HAP-1 (cell line): ENCODE data around the gene TMEM40.

Source experiments
- DNase-seq, 2 experiments: peaks; one replicate each; pipeline ENCODE4 v3.0.0-alpha.2; 2016 to 2020; ENCODE audit warnings: low spot score in 2 of 2
- H3K27me3 ChIP-seq: fragments of 250-450 bp; sonication (Bioruptor Pico); 2 replicates; pipeline ENCODE4 v1.5.1; 2020; ENCODE audit warnings: low read depth, mild to moderate bottlenecking, moderate library complexity
- H3K36me3 ChIP-seq: fragments of 250-450 bp; sonication (Bioruptor Pico); replicated peaks from 2 replicates; pipeline ENCODE4 v1.5.1; 2020; ENCODE audit warnings: mild to moderate bottlenecking
- H3K4me1 ChIP-seq: fragments of 250-450 bp; sonication (Bioruptor Pico); 2 replicates; pipeline ENCODE4 v1.5.1; 2020; ENCODE audit warnings: mild to moderate bottlenecking
- H3K4me3 ChIP-seq: fragments of 250-450 bp; sonication (Bioruptor Pico); 2 replicates; pipeline ENCODE4 v1.5.1; 2020; ENCODE audit warnings: mild to moderate bottlenecking, moderate library complexity
- H3K9me3 ChIP-seq: fragments of 250-450 bp; sonication (Bioruptor Pico); 2 replicates; pipeline ENCODE4 v1.5.1; 2020; ENCODE audit warnings: mild to moderate bottlenecking, moderate library complexity
- in situ Hi-C: fragments of 300-500 bp; cut with MboI; formaldehyde crosslinking; loops from 3 replicates; pipeline ENCODE4 v1.14.3; 2020; ENCODE audit warnings: low sequenced_read_pairs, inconsistent platforms, mixed read lengths

Gene TMEM40

DNA sequence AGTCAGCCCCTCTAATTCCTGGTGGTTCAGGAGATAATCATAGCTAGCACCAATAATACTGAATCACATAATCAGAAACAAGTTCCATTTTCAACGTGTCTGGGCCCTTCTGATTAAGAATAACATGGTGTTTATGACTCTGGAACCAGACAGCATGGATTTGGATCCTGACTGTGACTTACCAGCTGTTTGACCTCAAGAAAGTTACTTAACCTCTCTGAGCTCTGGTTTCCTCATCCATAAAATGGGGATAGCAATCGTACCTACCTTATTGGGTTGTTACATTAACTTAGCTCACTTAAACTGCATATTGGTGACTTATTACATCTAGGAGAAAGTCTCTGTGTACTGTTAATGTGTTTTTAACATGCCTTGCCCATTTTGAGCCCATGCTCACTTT, 10.7 kb upstream of the TMEM40 start:
- Histone ChIP-seq H3K4me3 (no peak overlapping the region), H3K27me3 (peaks cover 5% of the 10 kb centered on the region; the same call in 1 of the 2 replicates), H3K36me3 (no peaks in the 10 kb centered on the region), H3K4me1 (no peaks in the 10 kb centered on the region), H3K9me3 (no peaks in the 10 kb centered on the region)
- in situ Hi-C loops = no loop called here
- DNase-seq = no peak

DNA sequence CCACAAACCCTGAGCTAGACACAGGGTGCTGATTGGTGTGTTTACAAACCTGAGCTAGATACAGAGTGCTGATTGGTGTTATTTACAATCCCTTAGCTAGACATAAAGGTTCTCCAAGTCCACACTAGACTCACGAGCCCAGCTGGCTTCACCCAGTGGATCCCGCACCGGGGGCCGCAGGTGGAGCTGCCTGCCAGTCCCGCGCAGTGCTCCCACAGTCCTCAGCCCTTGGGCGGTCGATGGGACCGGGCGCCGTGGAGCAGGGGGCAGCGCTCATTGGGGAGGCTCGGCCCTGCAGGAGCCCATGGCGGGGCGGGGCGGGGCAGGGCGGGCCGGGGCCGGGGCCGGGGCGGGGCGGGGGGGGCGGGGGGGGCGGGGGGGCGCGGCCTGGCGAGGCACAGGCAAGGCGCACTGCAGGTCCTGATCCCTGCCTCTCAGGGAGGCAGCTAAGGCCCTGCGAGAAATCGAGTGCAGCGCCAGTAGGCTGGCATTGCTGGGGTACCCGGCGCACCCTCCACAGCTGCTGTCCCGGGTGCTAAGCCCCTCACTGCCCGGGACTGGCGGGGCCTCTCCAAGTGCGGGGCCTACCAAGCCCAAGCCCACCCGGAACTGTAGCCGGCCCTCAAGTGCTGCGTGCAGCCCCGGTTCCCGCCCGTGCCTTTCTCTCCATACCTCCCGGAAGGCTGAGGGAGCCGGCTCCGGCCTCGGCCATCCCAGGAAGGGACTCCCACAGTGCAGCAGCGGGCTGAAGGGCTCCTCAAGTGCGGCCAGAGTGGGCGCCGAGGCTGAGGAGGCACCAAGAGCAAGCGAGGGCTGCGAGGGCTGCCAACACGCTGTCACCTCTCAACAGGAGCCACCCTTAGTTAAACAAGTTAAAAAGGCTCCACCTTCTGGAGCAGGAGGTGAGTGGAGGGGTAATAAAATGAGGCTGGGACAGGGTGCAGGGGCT, 9.8 kb upstream of the TMEM40 start:
- H3K27me3 ChIP-seq = peaks cover 5% of the 10 kb centered on the region; the same call in 1 of the 2 replicates
- no peak for DNase-seq
- no peak overlapping the region for H3K4me3 ChIP-seq
- H3K36me3 ChIP-seq = no peaks in the 10 kb centered on the region
- H3K9me3 ChIP-seq = no peaks in the 10 kb centered on the region
- H3K4me1 ChIP-seq = no peaks in the 10 kb centered on the region
- in situ Hi-C loops = no loop called here

DNA sequence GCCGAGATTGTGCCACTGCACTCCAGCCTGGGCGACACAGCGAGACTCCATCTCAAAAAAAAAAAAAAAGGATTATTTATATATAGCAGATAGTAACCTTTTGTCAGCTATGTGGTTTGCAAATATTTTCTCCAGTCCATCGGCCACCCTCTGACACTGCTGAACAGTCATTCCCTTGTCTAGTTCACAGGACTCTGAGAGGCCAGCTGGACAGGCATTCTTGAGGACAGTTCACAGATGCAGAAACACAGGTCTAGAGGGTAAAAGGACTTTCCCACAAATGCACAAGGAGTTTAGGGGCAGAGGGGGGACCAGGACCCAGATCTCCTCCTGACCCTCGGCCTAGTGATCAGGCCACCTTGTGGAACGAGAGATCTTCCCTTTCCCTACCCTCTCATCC, 7.5 kb upstream of the TMEM40 start:
- DNase-seq = no peak
- Histone ChIP-seq H3K4me1 (no peaks in the 10 kb centered on the region), H3K4me3 (no peak overlapping the region), H3K9me3 (no peaks in the 10 kb centered on the region), H3K27me3 (0 out of 2 replicates have a peak, but pooled peaks cover 2% of the 10 kb centered on the region), H3K36me3 (no peaks in the 10 kb centered on the region)
- in situ Hi-C loops = no loop called here

DNA sequence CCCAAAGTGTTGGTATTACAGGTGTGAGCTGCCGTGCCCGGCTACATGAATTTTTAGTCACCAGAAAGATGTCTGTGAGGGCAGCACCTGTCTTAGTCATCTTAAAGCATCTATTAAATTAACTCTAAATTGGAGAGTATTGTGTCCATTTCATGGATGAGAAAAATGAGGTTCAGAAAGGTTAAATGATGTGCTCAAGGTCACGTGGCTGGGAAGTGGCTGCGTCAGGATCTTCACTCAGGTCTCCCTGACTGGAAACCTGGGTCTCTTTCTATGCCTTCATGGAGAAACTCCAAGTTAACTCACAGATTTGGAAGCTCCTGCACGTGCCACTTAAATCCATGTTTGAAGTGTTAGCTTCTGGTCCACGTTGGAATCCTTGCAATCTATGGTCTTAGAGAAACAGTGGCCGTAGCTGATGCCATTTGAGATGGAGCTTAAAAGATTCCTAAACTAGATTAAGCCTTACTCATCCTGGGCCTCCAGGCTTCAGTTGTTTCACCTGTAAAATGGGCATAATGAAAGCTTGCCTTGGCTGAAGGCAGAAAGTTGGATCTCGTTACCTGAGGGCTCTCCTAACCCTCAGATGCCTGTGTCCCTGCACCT, 5.2 kb upstream of the TMEM40 start:
- DNase-seq = no peak
- in situ Hi-C loops = no loop called here
- H3K27me3 ChIP-seq = 0 out of 2 replicates have a peak, but pooled peaks cover 2% of the 10 kb centered on the region

DNA sequence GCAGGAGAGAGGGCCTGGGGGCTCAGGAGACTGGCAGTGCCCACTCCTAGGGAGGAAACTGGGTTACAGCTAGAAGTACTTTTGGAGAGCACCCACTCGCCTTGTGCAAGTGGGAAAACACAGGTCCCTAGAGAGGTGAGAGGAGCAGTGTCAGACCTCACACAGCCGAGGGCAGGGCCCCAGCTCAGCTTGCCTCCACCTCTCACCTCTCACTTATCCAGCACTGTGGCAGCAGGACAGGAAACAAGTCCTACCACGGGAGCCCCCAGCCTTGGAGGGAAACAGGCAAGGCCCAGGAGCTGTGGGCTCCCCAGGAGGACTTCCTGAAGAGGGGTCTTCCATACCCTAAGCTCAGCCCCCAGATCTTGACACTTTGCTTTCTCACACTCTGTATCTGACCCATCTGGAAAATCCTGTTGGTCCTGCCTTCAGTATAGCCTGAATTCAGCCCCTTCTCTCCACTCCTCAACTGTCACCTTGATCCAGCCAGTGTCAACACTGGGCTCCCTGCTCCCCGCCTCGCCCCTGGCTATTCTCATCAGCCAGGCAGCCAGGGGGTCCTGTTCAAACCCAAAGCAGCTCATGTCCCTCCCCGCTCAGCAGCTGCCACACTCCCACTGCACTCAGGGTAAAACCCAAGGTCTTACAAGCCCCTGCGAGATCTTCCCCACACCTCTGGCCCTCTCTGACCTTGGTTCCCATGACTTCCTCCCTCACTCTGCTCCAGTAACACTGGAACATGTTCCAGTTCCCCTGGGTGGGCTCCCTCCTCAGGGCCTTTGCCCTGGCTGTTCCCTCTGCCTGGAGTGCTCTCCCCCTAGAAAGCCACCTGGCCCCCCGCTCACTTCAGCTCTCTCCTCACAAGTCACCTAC, 870 bp upstream of the TMEM40 start:
- H3K4me1 ChIP-seq = no peaks in the 10 kb centered on the region
- H3K9me3 ChIP-seq = no peaks in the 10 kb centered on the region
- DNase-seq = no peak
- in situ Hi-C loops = no loop called here
- H3K36me3 ChIP-seq = no peaks in the 10 kb centered on the region
- no peak overlapping the region for H3K4me3 ChIP-seq
- H3K27me3 ChIP-seq = 0 out of 2 replicates have a peak, but pooled peaks cover 2% of the 10 kb centered on the region

More for the DNA sequence above, 5.2 kb upstream of the TMEM40 start:
- H3K36me3 ChIP-seq = no peaks in the 10 kb centered on the region
- H3K4me3 ChIP-seq = no peak overlapping the region
- H3K9me3 ChIP-seq = no peaks in the 10 kb centered on the region
- no peaks in the 10 kb centered on the region for H3K4me1 ChIP-seq

DNA sequence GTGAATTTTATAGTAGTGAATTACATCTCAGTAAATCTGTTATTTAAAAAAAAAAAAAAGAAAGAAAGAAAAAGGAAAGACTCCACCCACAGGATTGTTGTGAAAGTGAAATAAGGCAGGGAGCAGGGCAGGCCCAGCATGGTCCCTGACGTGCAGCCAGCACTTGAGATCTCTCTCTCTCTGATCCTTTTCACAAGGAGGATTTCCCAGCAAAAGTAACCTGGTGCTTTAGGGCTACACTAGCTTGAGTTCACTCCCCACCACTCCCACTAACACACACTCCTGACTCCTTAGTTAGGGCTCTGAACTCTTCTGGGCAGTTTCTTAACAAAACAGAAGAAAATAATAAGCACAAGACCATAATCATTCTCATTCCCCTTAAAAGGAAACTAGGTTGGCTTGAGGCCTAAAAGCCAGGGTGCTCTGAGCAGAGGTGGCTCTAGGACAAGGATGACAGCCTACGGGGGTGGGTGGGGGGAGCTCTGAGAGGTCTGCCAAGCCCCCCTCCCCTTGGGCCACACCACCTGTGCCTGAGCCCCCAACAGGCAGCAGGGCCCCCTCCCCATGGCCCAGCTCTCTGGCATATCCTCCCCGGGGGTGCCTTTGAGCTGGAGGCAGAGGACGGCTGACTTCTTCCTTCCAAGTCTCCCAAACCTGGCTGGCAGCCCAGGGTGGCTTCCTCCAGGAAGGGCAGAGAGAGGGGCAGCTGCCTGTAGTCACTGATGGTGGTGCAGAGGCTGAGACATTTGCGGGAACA, 856 bp downstream of the TMEM40 start:
- Histone ChIP-seq H3K36me3 (no peaks in the 10 kb centered on the region), H3K4me1 (no peaks in the 10 kb centered on the region), H3K9me3 (no peaks in the 10 kb centered on the region), H3K27me3 (no peaks in the 10 kb centered on the region), H3K4me3 (no peak overlapping the region)
- DNase-seq = no peak
- in situ Hi-C loops = no loop called here

DNA sequence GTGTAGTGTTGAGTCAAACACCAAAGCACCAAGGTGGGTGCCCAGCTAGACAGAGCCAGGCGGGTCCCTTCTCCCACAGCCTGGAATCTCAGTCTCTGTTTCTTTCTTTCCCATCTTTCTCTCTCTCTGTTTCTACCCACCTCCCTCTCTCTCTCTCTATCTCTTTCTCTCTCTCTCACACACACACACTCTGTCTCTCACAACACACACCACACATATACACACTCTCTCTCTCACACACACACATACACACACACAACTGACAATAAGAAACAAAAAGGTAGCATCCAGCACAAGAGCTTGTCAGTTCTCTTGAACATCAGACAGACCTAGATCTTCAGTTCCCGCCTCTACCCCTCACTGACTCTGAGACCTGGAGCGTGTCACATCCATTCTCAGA, 2.4 kb downstream of the TMEM40 start:
- no peaks in the 10 kb centered on the region for H3K9me3 ChIP-seq
- in situ Hi-C loops = no loop called here
- H3K4me1 ChIP-seq = no peaks in the 10 kb centered on the region
- no peaks in the 10 kb centered on the region for H3K27me3 ChIP-seq
- H3K36me3 ChIP-seq = no peaks in the 10 kb centered on the region
- DNase-seq = no peak
- no peak overlapping the region for H3K4me3 ChIP-seq

DNA sequence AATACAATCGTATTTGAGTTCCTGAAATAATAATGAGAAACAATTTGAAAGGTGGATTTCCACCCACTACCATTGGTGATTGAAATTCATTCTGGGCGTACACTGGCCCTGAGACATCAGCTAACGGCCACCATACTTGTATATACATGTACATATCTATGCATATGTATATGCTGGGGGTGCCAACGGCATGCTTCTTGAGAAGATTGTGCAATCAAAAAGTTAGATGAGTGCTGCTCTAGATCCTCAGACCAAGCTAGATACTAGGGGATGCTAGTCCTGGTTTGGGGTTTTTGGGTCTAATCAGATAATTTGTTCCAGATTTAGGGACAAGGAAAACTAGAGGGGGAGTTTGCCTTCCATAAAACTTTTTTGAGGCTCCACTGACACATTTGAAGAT, 2.9 kb downstream of the TMEM40 start:
- H3K27me3 ChIP-seq = no peaks in the 10 kb centered on the region
- no peaks in the 10 kb centered on the region for H3K36me3 ChIP-seq
- H3K4me1 ChIP-seq = no peaks in the 10 kb centered on the region
- no peak overlapping the region for H3K4me3 ChIP-seq
- in situ Hi-C loops = no loop called here
- no peaks in the 10 kb centered on the region for H3K9me3 ChIP-seq
- no peak for DNase-seq

DNA sequence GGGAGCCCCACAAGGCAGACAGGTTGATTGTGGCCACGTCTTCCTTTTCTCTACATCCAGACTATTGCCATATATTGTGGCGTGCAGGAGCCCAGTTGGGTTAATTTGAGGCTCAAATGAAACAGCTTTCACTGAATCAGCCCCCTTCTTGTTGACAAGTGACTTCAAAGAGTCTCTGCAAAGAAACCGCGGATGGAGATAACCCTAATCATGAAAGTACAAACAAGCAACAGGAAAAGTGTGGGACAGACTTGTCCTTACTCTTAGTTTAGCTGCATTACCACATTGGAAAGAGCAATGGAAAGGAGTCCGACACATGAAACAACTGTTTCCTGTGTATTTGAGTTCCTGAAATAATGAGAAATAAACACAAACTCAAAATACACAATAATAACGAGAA, 3.3 kb downstream of the TMEM40 start:
- Histone ChIP-seq H3K4me1 (no peaks in the 10 kb centered on the region), H3K27me3 (no peaks in the 10 kb centered on the region), H3K4me3 (no peak overlapping the region), H3K36me3 (no peaks in the 10 kb centered on the region), H3K9me3 (no peaks in the 10 kb centered on the region)
- DNase-seq = no peak
- in situ Hi-C loops = no loop called here

DNA sequence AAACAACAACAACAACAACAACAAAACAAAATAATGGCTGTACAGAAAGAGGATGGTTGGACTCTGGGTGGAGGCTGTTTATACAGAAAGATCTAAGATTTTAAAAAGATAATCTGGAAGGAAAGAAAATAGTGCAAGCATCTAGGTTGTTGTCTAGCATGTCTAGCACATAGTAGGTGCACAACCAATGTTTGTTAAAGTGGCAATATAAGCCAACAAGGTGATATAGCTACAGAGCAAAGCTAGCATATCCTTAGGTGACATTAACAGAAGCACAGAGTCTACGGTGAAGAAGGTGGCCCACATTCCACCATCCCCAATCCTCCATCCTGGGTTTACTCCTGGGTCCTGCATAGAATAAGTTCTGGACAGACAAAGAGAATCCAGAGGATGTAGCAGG, 4.7 kb downstream of the TMEM40 start:
- DNase-seq = no peak
- Histone ChIP-seq H3K4me3 (no peak overlapping the region), H3K9me3 (no peaks in the 10 kb centered on the region), H3K27me3 (no peaks in the 10 kb centered on the region), H3K4me1 (no peaks in the 10 kb centered on the region), H3K36me3 (no peaks in the 10 kb centered on the region)
- in situ Hi-C loops = no loop called here

DNA sequence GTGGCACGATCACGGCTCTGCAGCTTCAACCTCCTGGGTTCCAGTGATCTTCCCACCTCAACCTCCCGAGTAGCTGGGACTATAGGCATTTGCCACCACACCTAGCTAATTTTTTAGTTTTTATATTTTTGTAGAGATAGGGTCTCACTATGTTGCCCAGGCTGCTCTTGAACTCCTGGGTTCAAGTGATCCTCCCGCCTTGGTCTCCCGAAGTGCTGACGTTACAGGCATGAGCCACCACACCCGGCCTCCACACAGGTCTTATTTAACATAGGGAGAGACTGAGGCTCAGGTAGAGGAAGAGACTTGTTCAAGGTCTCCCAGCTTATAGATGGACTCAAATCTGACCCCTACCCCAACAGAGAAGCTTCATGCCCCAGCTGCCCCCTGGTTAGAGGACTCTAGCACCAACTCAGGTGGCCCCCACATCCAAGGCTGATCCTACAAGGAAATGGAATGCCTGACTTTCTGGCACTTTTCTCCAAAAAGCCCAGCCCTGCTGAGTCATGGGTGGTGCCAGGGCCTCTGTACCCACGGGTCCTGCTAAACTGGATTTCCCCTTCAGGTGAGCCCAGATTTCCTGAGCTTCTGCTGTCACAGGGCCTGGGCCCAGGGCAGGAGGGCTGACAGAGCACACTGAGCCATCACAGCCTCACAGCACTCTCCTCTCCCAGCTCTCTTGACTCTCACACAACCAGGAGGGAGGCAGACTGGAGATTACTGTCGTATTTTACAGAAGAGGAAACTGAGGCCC, 5.6 kb downstream of the TMEM40 start:
- no peak for DNase-seq
- no peak overlapping the region for H3K4me3 ChIP-seq
- no peaks in the 10 kb centered on the region for H3K36me3 ChIP-seq
- H3K4me1 ChIP-seq = no peaks in the 10 kb centered on the region
- no peaks in the 10 kb centered on the region for H3K9me3 ChIP-seq
- in situ Hi-C loops = no loop called here
- no peaks in the 10 kb centered on the region for H3K27me3 ChIP-seq

DNA sequence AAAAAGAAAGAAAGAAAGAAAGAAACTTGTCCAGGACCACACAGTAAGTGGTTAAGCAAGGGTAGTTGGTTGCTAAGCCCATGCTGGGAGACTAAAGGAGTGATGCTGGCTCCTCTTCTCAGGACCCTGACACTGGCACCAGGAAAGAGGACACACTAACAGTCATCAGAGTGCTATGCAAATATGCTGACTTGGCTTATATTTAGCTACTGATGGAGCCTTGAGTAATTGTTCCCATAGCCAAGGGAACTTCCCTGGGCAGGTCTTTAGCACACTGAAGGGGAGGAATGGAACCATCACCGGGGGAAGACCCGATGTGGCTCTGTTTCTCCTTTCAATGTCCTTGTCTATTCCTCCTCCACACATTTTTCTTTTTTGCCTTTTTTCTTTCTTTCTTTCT, 6.2 kb downstream of the TMEM40 start:
- Histone ChIP-seq H3K36me3 (no peaks in the 10 kb centered on the region), H3K9me3 (no peaks in the 10 kb centered on the region), H3K4me3 (no peak overlapping the region), H3K27me3 (no peaks in the 10 kb centered on the region), H3K4me1 (no peaks in the 10 kb centered on the region)
- in situ Hi-C loops = no loop called here
- DNase-seq = no peak

DNA sequence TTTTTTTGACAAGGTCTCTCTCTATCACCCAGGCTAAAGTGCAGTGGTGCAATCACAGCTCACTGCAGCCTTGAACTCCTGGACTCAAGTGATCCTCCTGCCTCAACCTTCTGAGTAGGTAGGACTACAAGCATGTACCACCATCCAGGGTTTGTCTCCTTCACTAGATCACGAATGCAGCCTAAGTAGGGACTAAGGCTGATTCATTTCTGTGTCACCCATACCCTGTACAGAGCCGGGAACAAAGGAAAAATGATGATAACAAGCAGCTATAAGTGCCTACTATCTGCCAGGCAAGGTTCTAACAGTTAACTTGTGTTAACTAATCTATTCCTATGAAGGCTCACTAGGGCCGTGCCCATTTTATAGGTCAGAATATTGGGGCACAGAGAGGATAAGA, 7.0 kb downstream of the TMEM40 start:
- H3K27me3 ChIP-seq = no peaks in the 10 kb centered on the region
- no peak for DNase-seq
- in situ Hi-C loops = no loop called here
- no peak overlapping the region for H3K4me3 ChIP-seq
- no peaks in the 10 kb centered on the region for H3K9me3 ChIP-seq
- H3K4me1 ChIP-seq = no peaks in the 10 kb centered on the region
- H3K36me3 ChIP-seq = no peaks in the 10 kb centered on the region
